ENCODE measurements around the gene SLC25A13.
"Not testable (repeated sequence)": the region's sequence is repeated elsewhere in the genome, so short reads cannot be mapped to it uniquely, and the experiment has no call there.

The SLC25A13 gene

GRCh38 chr7:96299496-96299895, 22.4 kb downstream of the SLC25A13 start:
- no peak for DNase-seq (ENCODE audit: low read depth in 2 of 2)

GRCh38 chr7:96297876-96298275, 24.0 kb downstream of the SLC25A13 start:
- DNase-seq (ENCODE audit: low read depth in 2 of 2), result no peak

- not testable (repeated sequence) for DNase-seq (ENCODE audit: low read depth in 2 of 2)
Observed at GRCh38 chr7:96297446-96297845, 24.5 kb downstream of the SLC25A13 start.

- not testable (repeated sequence) for DNase-seq (ENCODE audit: low read depth in 2 of 2)
Observed at GRCh38 chr7:96293911-96294310, 28.0 kb downstream of the SLC25A13 start.

- DNase-seq (ENCODE audit: low read depth in 2 of 2), result no peak
Observed at GRCh38 chr7:96287559-96287958, 34.3 kb downstream of the SLC25A13 start.

GRCh38 chr7:96287132-96287531, 34.8 kb downstream of the SLC25A13 start:
- no peak for DNase-seq (ENCODE audit: low read depth in 2 of 2)

- no peak for DNase-seq (ENCODE audit: low read depth in 2 of 2)
Observed at GRCh38 chr7:96285579-96285978, 36.3 kb downstream of the SLC25A13 start.

GRCh38 chr7:96284835-96285234, 37.1 kb downstream of the SLC25A13 start:
- DNase-seq (ENCODE audit: low read depth in 2 of 2), result no peak

GRCh38 chr7:96284240-96284639, 37.7 kb downstream of the SLC25A13 start:
- no peak for DNase-seq (ENCODE audit: low read depth in 2 of 2)

GRCh38 chr7:96282835-96283234, 39.1 kb downstream of the SLC25A13 start:
- no peak for DNase-seq (ENCODE audit: low read depth in 2 of 2)

- DNase-seq (ENCODE audit: low read depth in 2 of 2), result no peak
Observed at GRCh38 chr7:96277921-96278320, 44.0 kb downstream of the SLC25A13 start.

GRCh38 chr7:96276019-96276418, 45.9 kb downstream of the SLC25A13 start:
- DNase-seq (ENCODE audit: low read depth in 2 of 2), result no peak

- DNase-seq (ENCODE audit: low read depth in 2 of 2), result no peak
Observed at GRCh38 chr7:96273716-96274115, 48.2 kb downstream of the SLC25A13 start.

GRCh38 chr7:96269246-96269994, 52.5 kb downstream of the SLC25A13 start:
- no peak for DNase-seq (ENCODE audit: low read depth in 2 of 2)

- DNase-seq (ENCODE audit: low read depth in 2 of 2), result no peak
Observed at GRCh38 chr7:96266580-96266979, 55.3 kb downstream of the SLC25A13 start.

GRCh38 chr7:96266015-96266414, 55.9 kb downstream of the SLC25A13 start:
- DNase-seq (ENCODE audit: low read depth in 2 of 2), result no peak

- no peak for DNase-seq (ENCODE audit: low read depth in 2 of 2)
Observed at GRCh38 chr7:96253964-96254363, 67.9 kb downstream of the SLC25A13 start.

GRCh38 chr7:96253441-96253840, 68.5 kb downstream of the SLC25A13 start:
- no peak for DNase-seq (ENCODE audit: low read depth in 2 of 2)

GRCh38 chr7:96250776-96251361, 71.0 kb downstream of the SLC25A13 start:
- DNase-seq (ENCODE audit: low read depth in 2 of 2), result no peak

GRCh38 chr7:96248405-96248804, 73.5 kb downstream of the SLC25A13 start:
- DNase-seq (ENCODE audit: low read depth in 2 of 2), result no peak

GRCh38 chr7:96246919-96247318, 75.0 kb downstream of the SLC25A13 start:
- DNase-seq (ENCODE audit: low read depth in 2 of 2), result no peak

- DNase-seq (ENCODE audit: low read depth in 2 of 2), result no peak
Observed at GRCh38 chr7:96244992-96245292, 77.0 kb downstream of the SLC25A13 start.

- DNase-seq (ENCODE audit: low read depth in 2 of 2), result no peak
Observed at GRCh38 chr7:96244244-96244991, 77.5 kb downstream of the SLC25A13 start.

Measured in stimulated activated CD8-positive, alpha-beta memory T cell treated with anti-CD3 and anti-CD28 coated beads, Interleukin-15, amount 100 ng/mL, for 48 hours (primary cell).